Measurements from ENCODE around the gene EEF1AKMT1.
"Not testable (repeated sequence)": the region's sequence is repeated elsewhere in the genome, so short reads cannot be mapped to it uniquely, and the experiment has no call there.

EEF1AKMT1 gene

DNA sequence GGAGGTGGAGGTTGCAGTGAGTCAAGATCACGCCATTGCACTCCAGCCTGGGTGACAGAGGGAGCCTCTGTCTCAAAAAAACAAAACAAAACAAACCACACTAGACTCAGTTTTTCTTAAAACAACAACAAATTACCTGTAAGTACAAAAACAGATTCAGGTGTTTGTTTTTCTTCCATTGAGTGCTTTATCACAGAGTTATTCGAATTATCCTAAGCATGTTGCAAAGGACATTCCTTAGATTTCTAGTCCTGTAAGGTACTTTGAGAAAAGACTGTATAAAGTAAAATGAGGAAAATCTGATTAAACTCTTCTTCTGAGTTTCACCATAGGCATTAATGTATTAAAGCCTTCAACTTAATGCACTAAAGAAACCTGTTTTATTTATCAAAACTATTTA, 2.2 kb upstream of the EEF1AKMT1 start:
- DNase-seq = no peak

DNA sequence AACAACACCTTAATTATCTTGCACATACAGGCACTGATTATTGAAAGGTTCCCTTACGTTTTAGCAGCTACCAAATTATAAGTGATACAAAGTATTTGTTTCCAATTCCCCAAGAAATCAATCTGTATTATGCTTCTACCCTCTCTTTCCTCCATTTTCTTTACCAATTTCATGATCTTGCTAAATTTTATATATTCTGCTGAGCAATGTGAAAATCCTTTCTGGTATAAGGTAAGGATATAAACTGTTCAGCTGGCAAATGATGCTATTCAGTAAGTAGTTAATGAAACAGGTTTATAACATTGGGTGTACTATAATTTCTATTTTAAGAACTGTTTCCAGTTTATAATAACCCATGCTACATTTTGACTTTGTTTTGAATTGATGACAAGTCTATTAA, 985 bp upstream of the EEF1AKMT1 start:
- DNase-seq = no peak

DNA sequence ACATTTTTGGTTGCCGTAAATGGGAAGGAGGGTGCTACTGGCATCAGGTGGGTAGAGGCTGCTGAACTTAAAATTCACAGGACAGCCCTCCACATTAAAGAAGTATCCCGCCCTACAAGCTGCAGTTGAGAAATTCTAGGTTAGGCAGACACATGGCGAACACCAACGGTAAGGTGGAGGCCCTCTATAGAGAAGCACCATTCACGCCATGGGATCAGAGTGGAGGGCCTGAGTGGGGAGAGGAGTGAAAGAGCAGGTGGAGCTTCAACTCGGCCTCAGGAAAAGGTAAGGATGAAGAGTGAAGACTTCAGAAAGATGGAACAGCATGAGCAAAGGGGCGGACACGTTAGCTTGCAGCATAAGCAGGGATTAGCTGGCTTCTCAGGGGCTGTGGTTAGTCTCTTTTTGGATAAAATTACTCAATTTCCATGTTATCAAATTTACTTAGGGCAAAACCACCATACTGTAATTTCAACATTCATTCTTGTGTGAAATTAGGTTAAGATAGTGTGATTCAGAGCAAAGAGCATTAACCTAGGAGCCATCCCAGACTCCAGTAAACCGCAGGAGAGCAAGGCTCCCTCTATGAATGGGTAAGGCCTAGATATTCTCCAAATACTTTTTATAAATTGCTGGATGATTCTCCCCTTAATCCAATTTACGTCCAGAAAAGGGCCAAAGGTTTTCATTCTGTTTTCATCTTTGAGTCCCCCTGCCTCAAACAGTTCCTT, 1.2 kb downstream of the EEF1AKMT1 start:
- no peak for DNase-seq

DNA sequence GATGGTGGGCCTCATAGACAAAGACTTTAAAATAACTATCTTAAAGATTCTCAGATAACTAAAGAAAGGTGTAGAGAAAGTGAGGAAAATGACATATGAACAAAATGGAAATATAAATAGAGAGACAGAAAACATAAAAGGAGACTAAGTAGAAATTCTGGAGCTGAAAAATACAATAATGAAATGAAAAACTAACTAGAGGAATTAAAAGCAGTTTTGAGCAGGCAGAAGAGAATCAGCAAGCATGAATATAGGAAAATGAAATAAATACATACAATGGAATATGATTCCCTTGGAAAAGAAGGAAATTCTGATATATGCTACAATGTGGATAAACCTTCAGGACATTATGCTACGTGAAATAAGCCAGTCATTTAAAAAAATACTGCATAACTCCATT, 3.9 kb downstream of the EEF1AKMT1 start:
- no peak for DNase-seq

DNA sequence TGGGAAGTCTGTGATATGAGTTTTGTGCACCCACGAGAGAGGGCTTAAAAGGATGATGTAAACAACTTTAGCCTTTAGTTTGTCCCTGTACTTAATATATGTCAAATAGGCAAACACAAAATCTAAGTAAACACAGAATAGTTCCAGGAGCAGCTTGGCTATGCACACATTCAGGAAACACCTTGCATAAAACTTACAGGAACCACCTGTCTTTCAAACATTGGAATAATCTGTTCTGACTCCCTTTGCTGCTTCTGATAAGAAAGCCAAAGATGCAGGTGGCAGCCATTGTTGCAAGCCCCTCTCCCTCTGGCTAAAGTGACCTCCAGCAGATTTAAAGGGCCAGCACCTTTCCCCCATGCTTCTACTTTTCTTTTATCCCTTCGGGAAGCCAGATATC, 4.7 kb downstream of the EEF1AKMT1 start:
- no peak for DNase-seq

GRCh38 chr13:20767309-20767943, 6.3 kb downstream of the EEF1AKMT1 start:
- no peak for DNase-seq

GRCh38 chr13:20760872-20761271, 12.9 kb downstream of the EEF1AKMT1 start:
- no peak for DNase-seq

DNA sequence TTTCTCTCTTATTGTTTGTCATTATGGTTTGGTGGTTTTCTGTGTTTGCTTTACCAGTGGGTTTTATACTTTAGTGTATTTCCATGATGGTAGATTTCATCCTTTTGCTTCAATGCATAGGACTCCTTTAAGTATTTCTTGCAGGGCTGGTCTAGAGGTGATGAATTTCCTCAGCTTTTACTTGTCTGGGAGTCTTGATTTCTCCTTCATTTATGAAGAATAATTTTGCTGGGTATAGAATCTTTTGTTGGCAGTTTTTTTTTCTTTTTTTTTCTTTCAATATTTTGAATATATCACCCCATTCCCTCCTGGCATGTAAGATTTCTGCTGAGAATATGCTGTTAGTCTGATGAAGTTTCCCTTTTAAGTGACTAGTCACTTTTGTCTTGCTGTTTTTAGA, 19.8 kb downstream of the EEF1AKMT1 start:
- no peak for DNase-seq

GRCh38 chr13:20749377-20749776, 24.4 kb downstream of the EEF1AKMT1 start:
- DNase-seq = no peak

DNA sequence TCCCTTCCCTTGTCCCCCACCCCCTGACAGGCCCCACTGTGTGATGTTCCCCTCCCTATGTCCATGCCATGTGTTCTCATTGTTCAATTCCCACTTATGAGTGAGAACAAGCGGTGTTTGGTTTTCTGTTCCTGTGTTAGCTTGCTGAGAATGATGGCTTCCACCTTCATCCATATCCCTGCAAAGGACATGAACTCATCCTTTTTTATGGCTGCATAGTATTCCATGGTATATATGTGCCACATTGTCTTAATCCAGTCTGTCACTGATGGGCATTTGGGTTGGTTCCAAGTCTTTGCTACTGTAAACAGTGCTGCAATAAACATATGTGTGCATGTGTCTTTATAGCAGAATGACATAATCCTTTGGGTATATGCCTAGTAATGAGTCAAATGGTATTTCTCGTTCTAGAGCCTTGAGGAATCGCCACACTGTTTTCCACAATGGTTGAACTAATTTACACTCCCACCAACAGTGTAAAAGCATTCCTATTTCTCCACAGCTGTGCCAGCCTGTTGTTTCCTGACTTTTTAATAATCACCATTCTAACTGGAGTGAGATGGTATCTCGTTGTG, 29.8 kb downstream of the EEF1AKMT1 start:
- DNase-seq = not testable (repeated sequence)

DNA sequence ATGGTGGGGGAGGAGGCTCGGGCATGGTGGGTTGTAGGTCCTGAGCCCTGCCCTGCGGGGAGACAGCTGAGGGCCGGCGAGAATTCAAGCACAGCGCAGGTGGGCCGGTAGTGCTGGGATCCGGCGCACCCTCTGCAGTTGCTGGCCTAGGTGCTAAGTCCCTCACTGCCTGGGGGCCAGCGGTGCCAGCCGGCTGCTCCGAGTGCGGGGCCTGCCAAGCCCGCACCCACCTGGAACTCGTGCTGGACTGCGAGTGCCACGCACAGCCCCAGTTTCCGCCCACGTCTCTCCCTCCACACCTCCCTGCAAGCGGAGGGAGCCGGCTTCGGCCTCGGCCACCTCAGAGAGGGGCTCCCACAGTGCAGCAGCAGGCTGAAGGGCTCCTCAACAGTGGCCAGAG, 33.7 kb downstream of the EEF1AKMT1 start:
- no peak for DNase-seq

GRCh38 chr13:20738616-20739015, 35.1 kb downstream of the EEF1AKMT1 start:
- no peak for DNase-seq

DNA sequence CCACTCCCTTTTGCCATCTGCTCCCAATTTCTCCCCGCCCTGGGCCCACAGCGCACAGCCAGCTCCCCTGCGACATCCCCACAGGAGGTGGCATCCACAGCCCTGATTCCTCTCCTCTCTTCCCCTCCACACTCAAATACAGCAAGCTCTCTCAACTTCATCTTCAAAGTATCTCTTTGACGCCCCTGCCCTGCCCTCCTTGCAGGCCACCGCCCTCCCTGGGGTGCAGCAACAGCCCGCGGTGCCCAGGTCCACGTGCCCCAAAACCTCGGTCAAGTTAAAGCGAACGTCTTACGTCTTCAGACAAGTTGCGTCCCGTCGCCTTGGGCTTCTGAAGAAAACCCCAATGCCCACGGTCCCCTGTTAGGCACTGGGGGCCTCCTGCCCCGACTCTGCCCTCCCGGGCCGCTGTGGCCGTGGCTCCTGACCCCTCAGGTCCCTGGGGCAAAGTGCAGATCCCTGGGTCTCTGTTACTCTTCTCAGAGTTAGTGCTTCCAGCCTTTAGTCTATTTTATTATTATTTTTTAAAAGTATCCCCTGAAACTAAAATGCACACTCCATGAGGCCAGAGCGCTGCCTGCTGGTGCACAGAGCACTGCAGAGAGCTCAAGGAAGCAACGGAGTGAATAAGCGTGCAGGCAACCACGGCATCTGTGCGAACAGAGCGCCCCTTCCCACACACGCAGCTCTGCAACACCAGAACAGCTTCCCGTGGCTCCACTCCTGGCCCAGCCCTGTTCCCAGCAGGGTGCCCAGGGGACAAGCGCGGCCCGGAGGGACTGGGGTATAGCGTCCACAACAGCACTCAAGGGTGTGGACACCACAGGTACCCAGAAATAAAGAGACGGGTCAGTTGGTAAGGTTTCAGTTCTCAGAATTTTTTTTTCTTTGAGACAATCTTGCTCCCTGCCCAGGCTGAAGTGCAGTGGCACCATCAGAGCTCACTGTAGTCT, 43.9 kb downstream of the EEF1AKMT1 start:
- no peak for DNase-seq

DNA sequence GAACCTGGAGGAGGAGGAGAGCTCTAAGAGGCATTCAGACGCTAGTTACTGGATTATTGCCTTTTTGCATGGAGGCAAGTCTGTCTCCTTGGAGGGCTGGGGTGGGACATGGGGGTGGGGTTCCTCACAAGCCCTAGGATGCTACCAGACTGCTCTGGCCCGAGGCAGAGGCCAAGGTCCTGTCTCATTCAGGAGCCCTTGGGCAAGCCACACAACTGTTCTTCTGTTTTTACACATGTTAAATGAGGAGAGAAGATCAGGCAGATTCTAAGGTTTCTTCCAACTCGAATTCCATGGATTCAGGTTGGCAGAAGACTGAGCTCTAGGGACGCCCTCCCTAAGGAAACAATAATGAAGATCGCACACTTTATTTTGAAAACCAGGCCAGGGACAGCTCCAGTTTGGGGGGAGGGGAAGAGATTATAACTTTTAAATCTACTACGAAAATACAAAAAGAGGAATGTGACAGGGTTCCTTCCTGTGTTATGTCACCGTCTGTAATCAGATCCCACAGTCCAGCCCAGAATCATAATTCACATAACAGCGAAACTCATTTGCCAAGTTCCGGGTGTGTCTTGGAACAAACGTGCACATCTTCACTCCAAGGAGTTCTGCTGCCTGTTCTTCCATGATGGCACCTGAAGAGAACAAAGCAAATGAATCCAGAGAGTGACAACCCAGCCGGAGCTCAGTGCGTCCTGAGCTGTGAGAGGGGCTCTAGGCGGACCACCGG, 45.0 kb downstream of the EEF1AKMT1 start:
- DNase-seq = no peak

DNA sequence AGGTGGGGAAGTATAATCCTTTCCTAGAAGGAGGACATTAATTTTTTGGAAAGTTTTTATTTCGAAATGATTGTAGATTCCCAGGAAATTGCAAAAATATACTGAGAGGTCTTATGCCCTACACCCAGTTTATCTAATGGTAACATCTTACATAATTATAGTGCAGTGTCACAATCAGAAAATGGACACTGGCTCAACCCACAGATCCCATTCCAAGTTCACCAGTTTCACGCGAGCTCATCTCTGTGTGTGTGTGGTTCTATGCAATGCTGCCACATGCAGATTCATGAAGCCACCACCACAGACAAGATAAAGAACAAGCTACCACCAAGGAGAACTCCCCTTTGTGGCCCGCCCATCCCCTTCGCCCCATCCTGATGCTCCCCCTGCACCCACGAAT, 45.9 kb downstream of the EEF1AKMT1 start:
- DNase-seq = no peak

GRCh38 chr13:20721454-20722357, 52.1 kb downstream of the EEF1AKMT1 start:
- no peak for DNase-seq

DNA sequence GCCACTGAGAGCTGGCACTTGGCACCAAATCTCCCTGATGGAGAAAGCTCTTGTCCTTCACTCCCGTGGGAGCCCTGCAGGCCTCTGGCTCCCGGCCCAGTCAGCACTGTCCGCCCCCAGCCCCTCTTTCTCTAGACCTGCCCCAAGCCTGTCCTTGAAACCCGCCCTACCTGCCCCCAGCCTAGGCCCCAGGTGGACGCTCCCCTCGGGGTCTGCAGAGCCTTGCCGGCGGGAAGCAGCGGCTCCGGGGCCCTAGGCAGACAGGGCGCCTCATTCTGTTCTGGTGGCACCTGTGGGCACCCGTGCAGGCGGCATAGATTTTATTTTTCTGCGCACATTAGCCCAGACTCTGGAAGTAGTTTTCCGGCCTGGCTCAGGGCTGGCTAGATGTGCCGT, 52.7 kb downstream of the EEF1AKMT1 start:
- DNase-seq = no peak

- DNase-seq = no peak
Observed at GRCh38 chr13:20720499-20720898, 53.3 kb downstream of the EEF1AKMT1 start.

DNA sequence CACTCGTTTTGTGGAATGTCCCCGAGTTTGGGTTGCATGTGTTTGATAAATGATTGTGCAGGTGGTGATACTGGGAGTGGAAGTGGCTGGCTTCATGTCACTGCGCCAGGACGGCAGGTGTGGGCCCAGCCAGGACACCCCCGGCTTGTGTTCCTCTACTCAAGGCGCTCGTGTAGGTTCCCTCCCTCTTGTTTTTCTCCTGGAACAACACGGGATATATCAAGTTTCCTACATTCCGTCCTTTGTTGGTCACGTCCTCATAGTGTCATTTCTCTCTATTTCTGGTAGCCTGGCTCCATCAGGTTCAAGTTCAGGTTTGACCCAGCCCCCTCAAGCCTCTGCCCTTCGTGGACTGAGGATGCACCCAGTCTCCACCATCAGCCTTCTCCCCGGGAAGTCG, 54.0 kb downstream of the EEF1AKMT1 start:
- no peak for DNase-seq

- no peak for DNase-seq
Observed at GRCh38 chr13:20718958-20719566, 54.7 kb downstream of the EEF1AKMT1 start.
